ENCODE results near the gene MTG1. TPM values are rescaled to one million over a fixed set of nuclear protein-coding genes. Genes with fewer than 3 reads are reported as not detected.

Gene MTG1
- total and polyA plus RNA-seq, 2 experiments from 2014 or later: 45.7 to 68.6 TPM

DNA sequence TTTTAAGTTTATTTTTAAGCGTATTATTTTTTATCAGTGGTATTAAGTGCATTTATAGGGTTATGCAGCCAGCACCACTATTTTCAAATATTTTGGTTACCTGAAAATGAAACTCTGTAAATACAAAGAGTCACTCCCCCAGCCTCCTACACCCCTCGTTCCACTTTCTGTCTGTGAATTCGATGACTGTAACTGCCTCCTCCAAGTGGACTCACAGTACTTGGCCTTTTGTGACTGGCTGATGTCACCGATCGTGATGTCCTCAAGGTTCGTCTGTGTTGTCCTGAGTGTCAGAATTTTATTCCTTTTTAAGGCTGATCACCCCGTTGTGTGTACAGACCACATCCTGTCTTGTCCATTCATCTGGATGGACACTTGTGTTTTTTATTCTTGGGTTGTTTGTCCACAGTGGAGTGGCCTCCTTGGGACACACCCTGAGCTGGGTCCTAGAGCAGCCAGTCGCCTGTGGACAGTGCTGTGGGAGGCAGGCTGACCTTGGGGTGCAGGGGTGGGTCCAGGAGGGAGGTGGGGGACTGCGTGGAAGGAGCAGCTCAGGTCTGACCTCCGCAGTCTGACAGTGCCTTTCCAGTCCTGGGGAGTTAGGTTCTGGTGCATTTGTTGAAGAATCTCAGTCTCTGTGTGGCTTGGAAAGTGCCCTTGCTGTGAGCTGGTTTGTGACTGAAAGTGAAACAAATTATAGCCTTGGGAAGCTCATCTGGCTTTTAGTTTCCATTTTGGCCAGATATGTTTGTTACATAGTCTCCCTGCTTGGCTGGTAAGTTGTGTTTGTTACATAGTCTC is 6.9 kb downstream of the MTG1 start:
- Histone ChIP-seq H3K4me1 (ENCODE audit: insufficient read depth) (no peaks in the 10 kb centered on the region), H3K4me2 (no peak overlapping the region), H3K36me3 (ENCODE audit: insufficient read depth) (peaks cover 12% of the 10 kb centered on the region), H3K79me2 (replicated peaks; ENCODE audit: insufficient read depth) (peaks cover 51% of the 10 kb centered on the region), H3K9me2 (ENCODE audit: insufficient read depth) (no peaks in the 10 kb centered on the region), H4K20me1 (replicated peaks; ENCODE audit: insufficient read depth) (peaks cover 18% of the 10 kb centered on the region), H3K27me3 (ENCODE audit: insufficient read depth) (no peaks in the 10 kb centered on the region), H3K27ac (ENCODE audit: low read depth) (no peak overlapping the region), H3K4me3 (no peak overlapping the region), H3F3A (replicated peaks; ENCODE audit: low read depth) (no peaks in the 10 kb centered on the region), H2AFZ (no peak overlapping the region)
- Mint-ChIP-seq H3K27ac (no peak overlapping the region), H3K36me3 (ENCODE audit: low read depth) (peaks cover 80% of the 10 kb centered on the region), H3K4me3 (no peak overlapping the region), H3K9me3 (no peaks in the 10 kb centered on the region), H3K27me3 (ENCODE audit: insufficient read depth, low read depth, poor library complexity) (peaks cover 6% of the 10 kb centered on the region), H3K4me1 (no peaks in the 10 kb centered on the region)
- ATAC-seq (no peak), DNase-seq (ENCODE audit: low spot score) (no peak)
- TF ChIP-seq, protein P1, sequence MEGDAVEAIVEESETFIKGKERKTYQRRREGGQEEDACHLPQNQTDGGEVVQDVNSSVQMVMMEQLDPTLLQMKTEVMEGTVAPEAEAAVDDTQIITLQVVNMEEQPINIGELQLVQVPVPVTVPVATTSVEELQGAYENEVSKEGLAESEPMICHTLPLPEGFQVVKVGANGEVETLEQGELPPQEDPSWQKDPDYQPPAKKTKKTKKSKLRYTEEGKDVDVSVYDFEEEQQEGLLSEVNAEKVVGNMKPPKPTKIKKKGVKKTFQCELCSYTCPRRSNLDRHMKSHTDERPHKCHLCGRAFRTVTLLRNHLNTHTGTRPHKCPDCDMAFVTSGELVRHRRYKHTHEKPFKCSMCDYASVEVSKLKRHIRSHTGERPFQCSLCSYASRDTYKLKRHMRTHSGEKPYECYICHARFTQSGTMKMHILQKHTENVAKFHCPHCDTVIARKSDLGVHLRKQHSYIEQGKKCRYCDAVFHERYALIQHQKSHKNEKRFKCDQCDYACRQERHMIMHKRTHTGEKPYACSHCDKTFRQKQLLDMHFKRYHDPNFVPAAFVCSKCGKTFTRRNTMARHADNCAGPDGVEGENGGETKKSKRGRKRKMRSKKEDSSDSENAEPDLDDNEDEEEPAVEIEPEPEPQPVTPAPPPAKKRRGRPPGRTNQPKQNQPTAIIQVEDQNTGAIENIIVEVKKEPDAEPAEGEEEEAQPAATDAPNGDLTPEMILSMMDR (conservative IDR thresholded peaks at IDR 0.05; ENCODE audit: low read depth in 2 of 2): no peak
- TF ChIP-seq EZH2phosphoT487 (IDR thresholded peaks at IDR 0.05; ENCODE audit: unreplicated experiment): no peak
- TF ChIP-seq STAT1 (IDR thresholded peaks at IDR 0.05; ENCODE audit: unreplicated experiment): no peak
- TF ChIP-seq, protein P2, sequence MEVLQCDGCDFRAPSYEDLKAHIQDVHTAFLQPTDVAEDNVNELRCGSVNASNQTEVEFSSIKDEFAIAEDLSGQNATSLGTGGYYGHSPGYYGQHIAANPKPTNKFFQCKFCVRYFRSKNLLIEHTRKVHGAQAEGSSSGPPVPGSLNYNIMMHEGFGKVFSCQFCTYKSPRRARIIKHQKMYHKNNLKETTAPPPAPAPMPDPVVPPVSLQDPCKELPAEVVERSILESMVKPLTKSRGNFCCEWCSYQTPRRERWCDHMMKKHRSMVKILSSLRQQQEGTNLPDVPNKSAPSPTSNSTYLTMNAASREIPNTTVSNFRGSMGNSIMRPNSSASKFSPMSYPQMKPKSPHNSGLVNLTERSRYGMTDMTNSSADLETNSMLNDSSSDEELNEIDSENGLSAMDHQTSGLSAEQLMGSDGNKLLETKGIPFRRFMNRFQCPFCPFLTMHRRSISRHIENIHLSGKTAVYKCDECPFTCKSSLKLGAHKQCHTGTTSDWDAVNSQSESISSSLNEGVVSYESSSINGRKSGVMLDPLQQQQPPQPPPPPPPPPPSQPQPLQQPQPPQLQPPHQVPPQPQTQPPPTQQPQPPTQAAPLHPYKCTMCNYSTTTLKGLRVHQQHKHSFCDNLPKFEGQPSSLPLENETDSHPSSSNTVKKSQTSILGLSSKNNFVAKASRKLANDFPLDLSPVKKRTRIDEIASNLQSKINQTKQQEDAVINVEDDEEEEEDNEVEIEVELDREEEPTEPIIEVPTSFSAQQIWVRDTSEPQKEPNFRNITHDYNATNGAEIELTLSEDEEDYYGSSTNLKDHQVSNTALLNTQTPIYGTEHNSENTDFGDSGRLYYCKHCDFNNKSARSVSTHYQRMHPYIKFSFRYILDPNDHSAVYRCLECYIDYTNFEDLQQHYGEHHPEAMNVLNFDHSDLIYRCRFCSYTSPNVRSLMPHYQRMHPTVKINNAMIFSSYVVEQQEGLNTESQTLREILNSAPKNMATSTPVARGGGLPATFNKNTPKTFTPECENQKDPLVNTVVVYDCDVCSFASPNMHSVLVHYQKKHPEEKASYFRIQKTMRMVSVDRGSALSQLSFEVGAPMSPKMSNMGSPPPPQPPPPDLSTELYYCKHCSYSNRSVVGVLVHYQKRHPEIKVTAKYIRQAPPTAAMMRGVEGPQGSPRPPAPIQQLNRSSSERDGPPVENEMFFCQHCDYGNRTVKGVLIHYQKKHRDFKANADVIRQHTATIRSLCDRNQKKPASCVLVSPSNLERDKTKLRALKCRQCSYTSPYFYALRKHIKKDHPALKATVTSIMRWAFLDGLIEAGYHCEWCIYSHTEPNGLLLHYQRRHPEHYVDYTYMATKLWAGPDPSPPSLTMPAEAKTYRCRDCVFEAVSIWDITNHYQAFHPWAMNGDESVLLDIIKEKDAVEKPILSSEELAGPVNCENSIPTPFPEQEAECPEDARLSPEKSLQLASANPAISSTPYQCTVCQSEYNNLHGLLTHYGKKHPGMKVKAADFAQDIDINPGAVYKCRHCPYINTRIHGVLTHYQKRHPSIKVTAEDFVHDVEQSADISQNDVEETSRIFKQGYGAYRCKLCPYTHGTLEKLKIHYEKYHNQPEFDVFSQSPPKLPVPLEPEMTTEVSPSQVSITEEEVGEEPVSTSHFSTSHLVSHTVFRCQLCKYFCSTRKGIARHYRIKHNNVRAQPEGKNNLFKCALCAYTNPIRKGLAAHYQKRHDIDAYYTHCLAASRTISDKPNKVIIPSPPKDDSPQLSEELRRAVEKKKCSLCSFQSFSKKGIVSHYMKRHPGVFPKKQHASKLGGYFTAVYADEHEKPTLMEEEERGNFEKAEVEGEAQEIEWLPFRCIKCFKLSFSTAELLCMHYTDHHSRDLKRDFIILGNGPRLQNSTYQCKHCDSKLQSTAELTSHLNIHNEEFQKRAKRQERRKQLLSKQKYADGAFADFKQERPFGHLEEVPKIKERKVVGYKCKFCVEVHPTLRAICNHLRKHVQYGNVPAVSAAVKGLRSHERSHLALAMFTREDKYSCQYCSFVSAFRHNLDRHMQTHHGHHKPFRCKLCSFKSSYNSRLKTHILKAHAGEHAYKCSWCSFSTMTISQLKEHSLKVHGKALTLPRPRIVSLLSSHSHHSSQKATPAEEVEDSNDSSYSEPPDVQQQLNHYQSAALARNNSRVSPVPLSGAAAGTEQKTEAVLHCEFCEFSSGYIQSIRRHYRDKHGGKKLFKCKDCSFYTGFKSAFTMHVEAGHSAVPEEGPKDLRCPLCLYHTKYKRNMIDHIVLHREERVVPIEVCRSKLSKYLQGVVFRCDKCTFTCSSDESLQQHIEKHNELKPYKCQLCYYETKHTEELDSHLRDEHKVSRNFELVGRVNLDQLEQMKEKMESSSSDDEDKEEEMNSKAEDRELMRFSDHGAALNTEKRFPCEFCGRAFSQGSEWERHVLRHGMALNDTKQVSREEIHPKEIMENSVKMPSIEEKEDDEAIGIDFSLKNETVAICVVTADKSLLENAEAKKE (CRISPR knock-in tag; IDR thresholded peaks at IDR 0.05): no peak
- TF ChIP-seq ZNF114 (CRISPR knock-in tag; IDR thresholded peaks at IDR 0.05): no peak
- no peak for TF ChIP-seq NANOG (IDR thresholded peaks at IDR 0.05; ENCODE audit: borderline replicate concordance)
